ENCODE results near the gene PRRX1.

PRRX1 gene

GRCh38 chr1:170666541-170667254 is 2.8 kb downstream of the PRRX1 start:
- Histone ChIP-seq H3K27ac (peak overlapping the region; percentile 95 to 99), H3K4me1 (peaks cover 0 to 38% (median 19%) of the 10 kb centered on the region in 4 donors), H3K27me3 (no peaks in the 10 kb centered on the region), H3K9me3 (no peaks in the 10 kb centered on the region), H3K36me3 (no peaks in the 10 kb centered on the region), H3K4me3 (peak overlapping the region; percentile 79 to 90)
- peak in 1 of 2 donors; percentile 77 for DNase-seq
- TF ChIP-seq, protein P1, sequence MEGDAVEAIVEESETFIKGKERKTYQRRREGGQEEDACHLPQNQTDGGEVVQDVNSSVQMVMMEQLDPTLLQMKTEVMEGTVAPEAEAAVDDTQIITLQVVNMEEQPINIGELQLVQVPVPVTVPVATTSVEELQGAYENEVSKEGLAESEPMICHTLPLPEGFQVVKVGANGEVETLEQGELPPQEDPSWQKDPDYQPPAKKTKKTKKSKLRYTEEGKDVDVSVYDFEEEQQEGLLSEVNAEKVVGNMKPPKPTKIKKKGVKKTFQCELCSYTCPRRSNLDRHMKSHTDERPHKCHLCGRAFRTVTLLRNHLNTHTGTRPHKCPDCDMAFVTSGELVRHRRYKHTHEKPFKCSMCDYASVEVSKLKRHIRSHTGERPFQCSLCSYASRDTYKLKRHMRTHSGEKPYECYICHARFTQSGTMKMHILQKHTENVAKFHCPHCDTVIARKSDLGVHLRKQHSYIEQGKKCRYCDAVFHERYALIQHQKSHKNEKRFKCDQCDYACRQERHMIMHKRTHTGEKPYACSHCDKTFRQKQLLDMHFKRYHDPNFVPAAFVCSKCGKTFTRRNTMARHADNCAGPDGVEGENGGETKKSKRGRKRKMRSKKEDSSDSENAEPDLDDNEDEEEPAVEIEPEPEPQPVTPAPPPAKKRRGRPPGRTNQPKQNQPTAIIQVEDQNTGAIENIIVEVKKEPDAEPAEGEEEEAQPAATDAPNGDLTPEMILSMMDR (IDR thresholded peaks at IDR 0.05) = no peak
- intact Hi-C loops (cut with DNase I; ENCODE audit: low total_unique reads) = loop anchor here (5.0 to 10.0 kb wide), 3 partner anchors 218 to 599 kb away; no protein-coding TSS in a partner anchor

GRCh38 chr1:170668209-170669106 is 4.5 kb downstream of the PRRX1 start:
- H3K27ac ChIP-seq = peak overlapping the region; percentile 95 to 99
- TF ChIP-seq, protein P1 (IDR thresholded peaks at IDR 0.05) = no peak

GRCh38 chr1:170669107-170669445 is 5.1 kb downstream of the PRRX1 start:
- intact Hi-C loops (cut with DNase I; ENCODE audit: low total_unique reads) = loop anchor here (5.0 to 10.0 kb wide), 3 partner anchors 216 to 602 kb away; no protein-coding TSS in a partner anchor
- TF ChIP-seq, protein P1 (IDR thresholded peaks at IDR 0.05) = no peak

More at GRCh38 chr1:170668209-170669106, 4.5 kb downstream of the PRRX1 start:
- Histone ChIP-seq H3K9me3 (no peaks in the 10 kb centered on the region), H3K4me3 (peak overlapping the region; percentile 79 to 90), H3K4me1 (peaks cover 0 to 56% (median 28%) of the 10 kb centered on the region in 4 donors), H3K27me3 (no peaks in the 10 kb centered on the region), H3K36me3 (no peaks in the 10 kb centered on the region)
- peak; percentile 71 to 88 for DNase-seq
- intact Hi-C loops (cut with DNase I; ENCODE audit: low total_unique reads) = loop anchor here (5.0 to 10.0 kb wide), 3 partner anchors 216 to 601 kb away; no protein-coding TSS in a partner anchor

DNA sequence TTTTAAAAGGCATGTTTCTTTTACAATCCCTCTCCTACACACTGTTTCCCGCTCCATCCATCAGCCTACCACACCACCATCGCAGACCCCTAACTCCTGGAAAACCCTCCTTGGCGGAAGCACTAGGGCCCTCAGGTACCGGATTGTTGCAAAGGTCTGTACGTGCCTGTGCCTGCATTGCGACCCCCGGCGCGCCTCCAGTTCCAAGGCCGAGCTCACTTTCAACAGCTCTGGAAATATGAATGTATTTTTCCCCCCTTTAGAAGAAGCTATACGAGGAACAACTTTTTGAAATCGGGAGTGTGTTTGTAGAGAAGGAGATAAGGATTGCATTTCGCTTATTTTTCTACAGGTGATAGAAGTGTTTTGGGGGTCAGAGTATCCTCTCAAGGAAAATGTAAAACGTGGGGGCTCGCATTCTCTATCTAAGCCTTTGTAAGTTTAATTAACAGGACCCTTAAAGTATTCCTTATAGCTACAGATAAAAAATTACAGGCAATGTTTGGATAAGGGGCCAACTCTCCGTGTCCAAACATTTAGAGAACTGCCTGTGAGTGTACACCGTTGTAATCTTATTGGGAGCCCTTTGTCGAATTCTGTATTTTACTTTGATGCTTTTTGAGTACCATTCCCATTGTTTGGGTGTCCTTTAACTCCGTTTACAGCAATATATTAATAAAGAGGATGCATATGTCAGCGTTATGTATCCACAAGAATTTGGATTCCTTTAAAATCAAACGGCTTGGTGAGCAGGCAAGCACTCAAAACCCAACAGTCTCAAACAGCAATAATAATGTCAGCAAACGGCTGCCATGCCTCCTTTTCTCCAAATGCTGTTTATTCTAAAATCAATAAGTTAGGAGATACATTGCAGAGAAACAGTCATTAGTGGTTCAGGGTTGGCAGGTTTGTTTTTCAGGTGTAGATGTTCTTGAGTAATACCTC is 5.9 kb downstream of the PRRX1 start:
- TF ChIP-seq, protein P1 (IDR thresholded peaks at IDR 0.05) = no peak
- Histone ChIP-seq H3K27ac (peak overlapping the region; percentile 95 to 99), H3K4me1 (peaks cover 0 to 70% (median 36%) of the 10 kb centered on the region in 4 donors), H3K9me3 (no peaks in the 10 kb centered on the region), H3K27me3 (no peaks in the 10 kb centered on the region), H3K4me3 (peak overlapping the region; percentile 79 to 90), H3K36me3 (no peaks in the 10 kb centered on the region)
- intact Hi-C loops (cut with DNase I; ENCODE audit: low total_unique reads) = loop anchor here (5.0 to 10.0 kb wide), 4 partner anchors 97 to 603 kb away; no protein-coding TSS in a partner anchor
- DNase-seq = no peak

More at GRCh38 chr1:170669107-170669445, 5.1 kb downstream of the PRRX1 start:
- H3K4me3 ChIP-seq = peak overlapping the region; percentile 79 to 90
- H3K27ac ChIP-seq = peak overlapping the region; percentile 95 to 99
- H3K4me1 ChIP-seq = peaks cover 0 to 62% (median 30%) of the 10 kb centered on the region in 4 donors
- H3K27me3 ChIP-seq = no peaks in the 10 kb centered on the region
- no peak for DNase-seq
- H3K36me3 ChIP-seq = no peaks in the 10 kb centered on the region
- H3K9me3 ChIP-seq = no peaks in the 10 kb centered on the region
